ENCODE data around the gene WDR70. TPM values are rescaled to one million over a fixed set of nuclear protein-coding genes. Genes with fewer than 3 reads are reported as not detected.
A peak's percentile ranks its signal among the peaks of the same experiment; 100 is the strongest.

WDR70 gene
- total RNA-seq, 1 experiment from 2014 or later: 31.3 TPM

DNA sequence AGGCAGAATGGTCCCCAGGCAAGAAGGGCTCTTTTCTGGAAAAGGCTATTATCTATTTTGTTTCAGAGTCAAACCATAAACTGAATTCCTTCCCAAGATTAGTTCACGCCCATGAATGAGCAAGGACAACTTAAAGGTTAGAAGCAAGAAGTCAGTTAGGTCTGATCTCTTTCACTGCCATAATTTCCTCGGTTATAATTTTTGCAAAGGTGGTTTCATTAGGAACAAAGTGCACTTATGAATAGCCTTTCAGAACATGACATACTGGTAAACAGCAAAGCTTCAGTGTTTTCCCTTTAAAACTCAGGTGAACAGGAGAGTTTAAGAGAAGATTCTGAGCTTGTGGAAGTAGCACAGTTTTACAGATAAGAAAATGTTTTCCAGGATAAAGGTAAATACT is 282.8 kb downstream of the WDR70 start:
- TF ChIP-seq, protein P1, sequence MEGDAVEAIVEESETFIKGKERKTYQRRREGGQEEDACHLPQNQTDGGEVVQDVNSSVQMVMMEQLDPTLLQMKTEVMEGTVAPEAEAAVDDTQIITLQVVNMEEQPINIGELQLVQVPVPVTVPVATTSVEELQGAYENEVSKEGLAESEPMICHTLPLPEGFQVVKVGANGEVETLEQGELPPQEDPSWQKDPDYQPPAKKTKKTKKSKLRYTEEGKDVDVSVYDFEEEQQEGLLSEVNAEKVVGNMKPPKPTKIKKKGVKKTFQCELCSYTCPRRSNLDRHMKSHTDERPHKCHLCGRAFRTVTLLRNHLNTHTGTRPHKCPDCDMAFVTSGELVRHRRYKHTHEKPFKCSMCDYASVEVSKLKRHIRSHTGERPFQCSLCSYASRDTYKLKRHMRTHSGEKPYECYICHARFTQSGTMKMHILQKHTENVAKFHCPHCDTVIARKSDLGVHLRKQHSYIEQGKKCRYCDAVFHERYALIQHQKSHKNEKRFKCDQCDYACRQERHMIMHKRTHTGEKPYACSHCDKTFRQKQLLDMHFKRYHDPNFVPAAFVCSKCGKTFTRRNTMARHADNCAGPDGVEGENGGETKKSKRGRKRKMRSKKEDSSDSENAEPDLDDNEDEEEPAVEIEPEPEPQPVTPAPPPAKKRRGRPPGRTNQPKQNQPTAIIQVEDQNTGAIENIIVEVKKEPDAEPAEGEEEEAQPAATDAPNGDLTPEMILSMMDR (IDR thresholded peaks at IDR 0.05; ENCODE audit: unreplicated experiment): no peak
- no peaks in the 10 kb centered on the region for H3K27me3 Mint-ChIP-seq (ENCODE audit: insufficient read depth, unreplicated experiment)
- intact Hi-C loops (cut with micrococcal nuclease): no loop called here
- H3K9me3 Mint-ChIP-seq (ENCODE audit: unreplicated experiment): no peaks in the 10 kb centered on the region
- BruUV-seq (replicated peaks): no TSS peak
- no peak overlapping the region for H3K27ac Mint-ChIP-seq (ENCODE audit: low read depth, unreplicated experiment)
- H3K36me3 Mint-ChIP-seq (ENCODE audit: insufficient read depth, unreplicated experiment): peaks cover 2% of the 10 kb centered on the region
- DNase-seq (ENCODE audit: unreplicated experiment): no peak
- ChIA-PET POLR2A (no interaction called here), CTCF (no interaction called here)
- H3K4me3 Mint-ChIP-seq (ENCODE audit: unreplicated experiment): no peak overlapping the region
- H3K4me1 Mint-ChIP-seq (ENCODE audit: insufficient read depth, unreplicated experiment): peaks cover 14% of the 10 kb centered on the region

DNA sequence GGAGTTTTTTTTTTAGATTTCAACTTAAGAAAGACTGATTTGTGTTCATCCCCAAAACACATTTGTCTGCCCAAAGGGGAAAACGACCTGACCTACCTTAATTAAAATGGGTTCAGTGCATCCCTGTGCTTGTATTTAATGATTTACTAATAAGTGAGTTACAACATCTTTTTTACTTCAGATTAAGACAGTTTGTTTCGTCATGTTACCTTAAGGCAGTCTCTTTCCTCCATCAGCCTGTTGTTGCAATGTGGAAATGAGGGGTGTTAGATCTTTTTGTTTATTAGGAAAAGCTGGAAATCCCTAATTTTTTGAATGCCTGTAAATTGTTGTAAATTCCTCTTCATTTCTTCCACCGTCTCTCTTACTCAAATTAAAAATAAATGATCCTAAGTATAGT is 283.2 kb downstream of the WDR70 start:
- Mint-ChIP-seq H3K9me3 (ENCODE audit: unreplicated experiment) (no peaks in the 10 kb centered on the region), H3K27ac (ENCODE audit: low read depth, unreplicated experiment) (no peak overlapping the region), H3K36me3 (ENCODE audit: insufficient read depth, unreplicated experiment) (no peaks in the 10 kb centered on the region), H3K4me3 (ENCODE audit: unreplicated experiment) (no peak overlapping the region), H3K4me1 (ENCODE audit: insufficient read depth, unreplicated experiment) (peaks cover 14% of the 10 kb centered on the region), H3K27me3 (ENCODE audit: insufficient read depth, unreplicated experiment) (no peaks in the 10 kb centered on the region)
- DNase-seq (ENCODE audit: unreplicated experiment): peak; percentile 8
- TF ChIP-seq, protein P1 (IDR thresholded peaks at IDR 0.05; ENCODE audit: unreplicated experiment): no peak
- no TSS peak for BruUV-seq (replicated peaks)
- ChIA-PET CTCF (no interaction called here), POLR2A (no interaction called here)
- intact Hi-C loops (cut with micrococcal nuclease): no loop called here

DNA sequence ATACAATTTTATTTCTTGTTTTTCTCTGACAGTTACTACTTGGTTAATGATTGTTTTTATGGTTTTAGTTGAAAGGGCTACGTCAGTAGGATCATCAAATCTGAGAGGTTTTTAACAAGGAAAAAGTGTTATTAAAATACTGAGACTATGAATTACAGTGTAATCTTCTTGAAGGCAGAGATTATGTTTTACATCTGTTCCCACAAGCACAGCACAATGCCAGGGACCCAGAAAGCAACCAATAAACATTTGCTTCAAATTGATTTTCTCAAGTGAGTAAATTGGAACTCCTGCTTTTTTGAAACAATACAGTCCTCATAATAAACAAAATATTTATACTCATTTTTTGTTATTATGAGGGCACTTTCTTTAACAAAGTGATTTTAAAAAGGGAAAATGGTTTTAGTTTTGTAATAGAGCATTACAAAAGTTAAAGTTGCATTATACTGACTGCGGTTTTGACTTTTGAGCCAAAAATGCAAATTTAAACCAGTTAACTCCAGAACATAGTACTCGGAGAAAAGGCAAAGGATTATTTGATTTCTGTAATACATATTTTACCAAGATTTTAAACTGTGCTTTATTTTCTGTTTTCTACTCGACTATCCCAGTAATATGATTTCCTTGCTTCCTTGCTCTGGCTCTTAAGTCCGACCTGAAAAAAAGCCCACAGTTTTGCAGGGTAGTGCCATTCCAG is 283.8 kb downstream of the WDR70 start:
- H3K9me3 Mint-ChIP-seq (ENCODE audit: unreplicated experiment): no peaks in the 10 kb centered on the region
- H3K4me3 Mint-ChIP-seq (ENCODE audit: unreplicated experiment): no peak overlapping the region
- ChIA-PET CTCF (no interaction called here), POLR2A (no interaction called here)
- H3K36me3 Mint-ChIP-seq (ENCODE audit: insufficient read depth, unreplicated experiment): no peaks in the 10 kb centered on the region
- intact Hi-C loops (cut with micrococcal nuclease): no loop called here
- no peak for DNase-seq (ENCODE audit: unreplicated experiment)
- no TSS peak for BruUV-seq (replicated peaks)
- TF ChIP-seq, protein P1 (IDR thresholded peaks at IDR 0.05; ENCODE audit: unreplicated experiment): no peak
- peaks cover 15% of the 10 kb centered on the region for H3K4me1 Mint-ChIP-seq (ENCODE audit: insufficient read depth, unreplicated experiment)
- no peak overlapping the region for H3K27ac Mint-ChIP-seq (ENCODE audit: low read depth, unreplicated experiment)
- no peaks in the 10 kb centered on the region for H3K27me3 Mint-ChIP-seq (ENCODE audit: insufficient read depth, unreplicated experiment)

DNA sequence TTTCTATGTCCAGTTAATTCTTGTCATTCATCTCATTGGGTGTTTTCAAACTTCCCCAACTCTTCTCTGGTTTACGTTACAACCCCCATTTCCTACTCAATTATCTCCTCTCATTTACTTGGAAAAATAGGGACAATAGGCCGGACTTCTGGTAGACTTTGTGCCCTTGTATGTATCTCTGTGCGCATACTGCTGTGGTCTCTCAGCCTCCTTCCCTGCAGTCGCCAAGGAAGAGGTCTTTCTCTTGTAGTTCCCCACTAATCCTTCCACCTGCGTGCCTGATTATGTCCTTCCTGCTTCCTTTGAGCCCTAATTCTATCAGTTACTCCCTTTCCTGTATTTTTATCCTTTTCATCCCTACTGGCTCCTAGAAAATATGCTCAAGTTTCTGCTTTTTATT is 284.4 kb downstream of the WDR70 start:
- peaks cover 17% of the 10 kb centered on the region for H3K4me1 Mint-ChIP-seq (ENCODE audit: insufficient read depth, unreplicated experiment)
- ChIA-PET POLR2A (no interaction called here), CTCF (no interaction called here)
- H3K27ac Mint-ChIP-seq (ENCODE audit: low read depth, unreplicated experiment): no peak overlapping the region
- DNase-seq (ENCODE audit: unreplicated experiment): no peak
- TF ChIP-seq, protein P1 (IDR thresholded peaks at IDR 0.05; ENCODE audit: unreplicated experiment): no peak
- no TSS peak for BruUV-seq (replicated peaks)
- H3K36me3 Mint-ChIP-seq (ENCODE audit: insufficient read depth, unreplicated experiment): no peaks in the 10 kb centered on the region
- no peaks in the 10 kb centered on the region for H3K27me3 Mint-ChIP-seq (ENCODE audit: insufficient read depth, unreplicated experiment)
- no peaks in the 10 kb centered on the region for H3K9me3 Mint-ChIP-seq (ENCODE audit: unreplicated experiment)
- intact Hi-C loops (cut with micrococcal nuclease): no loop called here
- no peak overlapping the region for H3K4me3 Mint-ChIP-seq (ENCODE audit: unreplicated experiment)
